IMR-90 (cell line): ENCODE measurements around the gene SPTLC1. TPM values are rescaled to one million over a fixed set of nuclear protein-coding genes. Genes with fewer than 3 reads are reported as not detected.
A peak's percentile ranks its signal among the peaks of the same experiment; 100 is the strongest.

ENCODE experiments used
- ATAC-seq: fragments of 200-7000 bp; cut with Tn5 transposase; 2 replicates; pipeline ENCODE4 v1.9.1; 2020; ENCODE audit warnings: low read depth, mild to moderate bottlenecking, moderate library complexity
- BruUV-seq: library from RNA; stranded (reverse); fragments of 400-500 nt; replicated peaks from 2 replicates; lab custom pipeline; 2021; lab: Mats Ljungman, UMichigan
- CTCF ChIA-PET: fragments of 300-600 bp; formaldehyde crosslinking; extraction: SDS; loops from one replicate; lab custom pipeline; 2021; ENCODE audit warnings: antibody characterized with exemption; lab: Yijun Ruan, JAX
- POLR2A ChIA-PET: fragments of 300-600 bp; sonication (Branson Sonifier 250); formaldehyde crosslinking; loops from one replicate; lab custom pipeline; 2022; ENCODE audit warnings: antibody characterized with exemption; ENCODE audit not compliant: unreplicated experiment; lab: Charles Lee
- DNase-seq: peaks from one replicate; pipeline ENCODE4 v3.0.0; 2013
- H2AFZ ChIP-seq: replicated peaks from 2 replicates; pipeline ENCODE3; 2013; ENCODE audit warnings: low read length, mild to moderate bottlenecking; ENCODE audit not compliant: poor library complexity
- H2AK5ac ChIP-seq: 2 replicates; pipeline ENCODE4 v1.6.1; 2013; ENCODE audit warnings: low read depth, low read length, inconsistent platforms
- H2AK9ac ChIP-seq: replicated peaks from 2 replicates; pipeline ENCODE3; 2013; ENCODE audit warnings: mild to moderate bottlenecking, low read depth, low read length, moderate library complexity; ENCODE audit not compliant: poor library complexity
- H2BK120ac ChIP-seq: 2 replicates; pipeline ENCODE4 v1.6.1; 2013; ENCODE audit warnings: low read depth, low read length, inconsistent platforms
- H2BK15ac ChIP-seq: 3 replicates; pipeline ENCODE4 v1.6.1; 2013; ENCODE audit warnings: low read depth, low read length, inconsistent platforms
- H2BK20ac ChIP-seq: 2 replicates; pipeline ENCODE4 v1.6.1; 2013; ENCODE audit warnings: low read depth, mild to moderate bottlenecking, inconsistent platforms, low read length, moderate library complexity
- H2BK5ac ChIP-seq: 2 replicates; pipeline ENCODE4 v1.6.1; 2013; ENCODE audit warnings: mild to moderate bottlenecking, low read depth, low read length, inconsistent platforms; ENCODE audit not compliant: poor library complexity, severe bottlenecking
- H3K14ac ChIP-seq: replicated peaks from 2 replicates; pipeline ENCODE4 v1.6.1; 2013; ENCODE audit warnings: low read depth, low read length, inconsistent platforms
- H3K18ac ChIP-seq: 2 replicates; pipeline ENCODE4 v1.6.1; 2013; ENCODE audit warnings: low read depth, low read length, control low read depth
- H3K23ac ChIP-seq: 2 replicates; pipeline ENCODE4 v1.6.1; 2013; ENCODE audit warnings: low read depth, low read length, inconsistent platforms
- H3K27ac ChIP-seq: 2 replicates; pipeline ENCODE4 v1.5.1; 2013; ENCODE audit warnings: mild to moderate bottlenecking, control low read depth, low read length; ENCODE audit not compliant: insufficient read depth
- H3K27me3 ChIP-seq: 2 replicates; pipeline ENCODE4 v1.6.1; 2013; ENCODE audit warnings: low read length; ENCODE audit not compliant: control insufficient read depth, insufficient read depth
- H3K36me3 ChIP-seq: 2 replicates; pipeline ENCODE4 v1.6.1; 2013; ENCODE audit warnings: low read length, mixed read lengths; ENCODE audit not compliant: control insufficient read depth, insufficient read depth
- H3K4ac ChIP-seq: 2 replicates; pipeline ENCODE4 v1.6.1; 2013; ENCODE audit warnings: low read depth, low read length, inconsistent platforms
- H3K4me1 ChIP-seq: 2 replicates; pipeline ENCODE4 v1.6.1; 2013; ENCODE audit warnings: low read length, mixed read lengths; ENCODE audit not compliant: control insufficient read depth, insufficient read depth
- H3K4me2 ChIP-seq: 2 replicates; pipeline ENCODE4 v1.6.1; 2013; ENCODE audit warnings: low read depth, mild to moderate bottlenecking, control low read depth, low read length, moderate library complexity
- H3K4me3 ChIP-seq: 2 replicates; pipeline ENCODE4 v1.5.1; 2013; ENCODE audit warnings: low read depth, mild to moderate bottlenecking, control low read depth, low read length, moderate library complexity; ENCODE audit not compliant: insufficient read depth
- H3K56ac ChIP-seq: 2 replicates; pipeline ENCODE4 v1.6.1; 2013; ENCODE audit warnings: low read length, inconsistent platforms; ENCODE audit not compliant: insufficient read depth; ENCODE audit errors: extremely low read depth
- H3K79me1 ChIP-seq, 2 experiments: 2 replicates each; pipeline ENCODE4 v1.6.1; 2013; ENCODE audit warnings: low read length in 2 of 2, inconsistent platforms in 1 of 2, low read depth in 1 of 2
- H3K9ac ChIP-seq: 2 replicates; pipeline ENCODE4 v1.6.1; 2013; ENCODE audit warnings: low read depth, low read length, control low read depth
- H3K9me1 ChIP-seq: 2 replicates; pipeline ENCODE4 v1.6.1; 2013; ENCODE audit warnings: low read length, inconsistent platforms; ENCODE audit not compliant: insufficient read depth
- H3K9me3 ChIP-seq: 2 replicates; pipeline ENCODE4 v1.6.1; 2013; ENCODE audit warnings: low read length; ENCODE audit not compliant: control insufficient read depth, insufficient read depth
- H4K20me1 ChIP-seq: 2 replicates; pipeline ENCODE4 v1.6.1; 2013; ENCODE audit warnings: low read length, inconsistent platforms; ENCODE audit not compliant: insufficient read depth
- H4K5ac ChIP-seq: 2 replicates; pipeline ENCODE4 v1.6.1; 2013; ENCODE audit warnings: mild to moderate bottlenecking, low read depth, low read length, control low read depth
- H4K8ac ChIP-seq, 2 experiments: 2 replicates each; pipeline ENCODE4 v1.6.1; 2013; ENCODE audit warnings: low read depth in 2 of 2, low read length in 2 of 2, control low read depth in 1 of 2, inconsistent platforms in 1 of 2
- H4K91ac ChIP-seq: 2 replicates; pipeline ENCODE4 v1.6.1; 2013; ENCODE audit warnings: low read depth, low read length, inconsistent platforms; ENCODE audit not compliant: insufficient read depth
- NFE2L2 ChIP-seq: fragments of 150-350 bp; IDR thresholded peaks from 2 replicates; pipeline ENCODE4 v1.6.1; 2016; ENCODE audit warnings: low read depth, mild to moderate bottlenecking, low read length
- WGBS, 2 experiments: methylation state at CpG; one replicate each; pipeline versions ENCODE4 v1.1.5 to v1.1.7; 2013; ENCODE audit warnings: missing lambda C conversion rate in 2 of 2; ENCODE audit not compliant: insufficient read length in 1 of 2; ENCODE audit errors: extremely low coverage in 2 of 2; 5-methylcytosine and 5-hydroxymethylcytosine counted together
- dilution Hi-C: fragments of 300-500 bp; cut with HindIII; formaldehyde crosslinking; loops from one replicate; pipeline ENCODE4 v1.14.3; 2018; ENCODE audit warnings: low sequenced_read_pairs; ENCODE audit not compliant: unreplicated experiment
- in situ Hi-C: fragments of 300-500 bp; cut with MboI; formaldehyde crosslinking; loops from 3 replicates; pipeline ENCODE4 v1.14.3; 2019; ENCODE audit warnings: low sequenced_read_pairs, inconsistent platforms, mixed read lengths
- intact Hi-C: fragments of 100-400 bp; cut with micrococcal nuclease; formaldehyde crosslinking; loops from 2 replicates; pipeline ENCODE4 v1.10.0; 2022
- polyA plus RNA-seq, 3 experiments: library from polyadenylated mRNA; depleted of rRNA; stranded (reverse); fragments of >200 nt; gene quantifications; 2 replicates each; pipeline ENCODE4 v1.2.3, GENCODE V29; 2012; ENCODE audit warnings: low replicate concordance in 1 of 3
- total RNA-seq: library from RNA; depleted of rRNA; stranded (reverse); fragments of >200 nt; gene quantifications from 2 replicates; pipeline ENCODE4 v1.2.3, GENCODE V29; 2012
- TF ChIP-seq, protein P1 (sequence below): conservative IDR thresholded peaks from 2 replicates; pipeline ENCODE4 v1.5.1; 2012; ENCODE audit warnings: mild to moderate bottlenecking, low read depth, low read length, improper control_type of control experiment

Gene SPTLC1
- total and polyA plus RNA-seq, 2 of the 4 experiments (the other 2 are of a cell fraction) = 65.7 to 92.7 TPM

DNA sequence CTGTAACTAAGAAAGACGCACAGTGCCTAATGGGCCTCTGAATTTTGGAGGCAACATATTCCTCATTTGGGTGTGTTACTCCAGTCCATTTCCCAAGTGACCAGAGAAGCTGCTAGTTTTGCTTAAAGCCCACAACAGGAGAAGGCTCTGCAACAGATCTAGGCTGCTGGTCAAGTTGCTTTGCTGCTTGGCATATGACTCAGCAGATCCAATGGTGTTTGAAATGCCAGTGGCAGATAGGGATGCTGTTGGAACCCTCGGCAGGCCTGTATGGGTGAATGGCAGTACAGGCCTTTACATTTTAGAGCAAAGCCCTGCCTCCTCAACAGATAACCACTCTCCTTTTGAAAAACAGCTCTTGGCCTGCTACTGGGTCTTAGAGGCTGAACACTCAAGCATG is 129.0 kb downstream of the SPTLC1 start:
- Histone ChIP-seq H3K4ac (peak overlapping the region; percentile 31; the same call in 1 of the 2 replicates), H4K91ac (no peak overlapping the region), H3K4me2 (no peak overlapping the region), H3K36me3 (no peaks in the 10 kb centered on the region), H2AK5ac (no peak overlapping the region), H3K27me3 (no peaks in the 10 kb centered on the region; the same call in 1 of the 2 replicates), H3K9me3 (peaks cover 3% of the 10 kb centered on the region; the same call in 1 of the 2 replicates), H4K20me1 (no peaks in the 10 kb centered on the region), H4K8ac (no peak overlapping the region), H2BK120ac (no peak overlapping the region), H3K27ac (no peak overlapping the region), H3K56ac (no peak overlapping the region), H2BK5ac (no peak overlapping the region), H2BK15ac (no peak overlapping the region), H3K4me3 (no peak overlapping the region), H2BK20ac (no peak overlapping the region), H2AFZ (no peak overlapping the region), H3K4me1 (peaks cover 5% of the 10 kb centered on the region; the same call in 1 of the 2 replicates), H4K5ac (no peak overlapping the region; the same call in 1 of the 2 replicates), H3K14ac (no peak overlapping the region), H3K23ac (no peak overlapping the region), H3K79me1 (no peaks in the 10 kb centered on the region), H3K18ac (no peak overlapping the region; the same call in 1 of the 2 replicates), H3K9ac (no peak overlapping the region), H3K9me1 (no peaks in the 10 kb centered on the region), H2AK9ac (no peak overlapping the region)
- TF ChIP-seq, protein P1, sequence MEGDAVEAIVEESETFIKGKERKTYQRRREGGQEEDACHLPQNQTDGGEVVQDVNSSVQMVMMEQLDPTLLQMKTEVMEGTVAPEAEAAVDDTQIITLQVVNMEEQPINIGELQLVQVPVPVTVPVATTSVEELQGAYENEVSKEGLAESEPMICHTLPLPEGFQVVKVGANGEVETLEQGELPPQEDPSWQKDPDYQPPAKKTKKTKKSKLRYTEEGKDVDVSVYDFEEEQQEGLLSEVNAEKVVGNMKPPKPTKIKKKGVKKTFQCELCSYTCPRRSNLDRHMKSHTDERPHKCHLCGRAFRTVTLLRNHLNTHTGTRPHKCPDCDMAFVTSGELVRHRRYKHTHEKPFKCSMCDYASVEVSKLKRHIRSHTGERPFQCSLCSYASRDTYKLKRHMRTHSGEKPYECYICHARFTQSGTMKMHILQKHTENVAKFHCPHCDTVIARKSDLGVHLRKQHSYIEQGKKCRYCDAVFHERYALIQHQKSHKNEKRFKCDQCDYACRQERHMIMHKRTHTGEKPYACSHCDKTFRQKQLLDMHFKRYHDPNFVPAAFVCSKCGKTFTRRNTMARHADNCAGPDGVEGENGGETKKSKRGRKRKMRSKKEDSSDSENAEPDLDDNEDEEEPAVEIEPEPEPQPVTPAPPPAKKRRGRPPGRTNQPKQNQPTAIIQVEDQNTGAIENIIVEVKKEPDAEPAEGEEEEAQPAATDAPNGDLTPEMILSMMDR = no peak
- TF ChIP-seq NFE2L2 = peak; percentile 75
- ATAC-seq = peak; percentile 63
- DNase-seq = peak; percentile 11
- in situ Hi-C loops = no loop called here
- dilution Hi-C loops = no loop called here
- ChIA-PET POLR2A (no interaction called here), CTCF (no interaction called here)
- 83% methylated on average over 1 of the region's 2 CpGs; no CpG with 5 or more reads in 1 of the 2 experiments for WGBS, 2 experiments
- no TSS peak for BruUV-seq
- intact Hi-C loops = no loop called here
